ENCODE data around the gene BLID.

BLID gene

GRCh38 chr11:122082205-122082604, 33.8 kb downstream of the BLID start:
- no peak for DNase-seq (ENCODE audit: low read depth, low spot score)

GRCh38 chr11:122081073-122081472, 34.9 kb downstream of the BLID start:
- no peak for DNase-seq (ENCODE audit: low read depth, low spot score)

GRCh38 chr11:122077459-122077858, 38.6 kb downstream of the BLID start:
- DNase-seq (ENCODE audit: low read depth, low spot score), result no peak

GRCh38 chr11:122076512-122077120, 39.4 kb downstream of the BLID start:
- DNase-seq (ENCODE audit: low read depth, low spot score), result no peak

- no peak for DNase-seq (ENCODE audit: low read depth, low spot score)
Observed at GRCh38 chr11:122075016-122075415, 41.0 kb downstream of the BLID start.

GRCh38 chr11:122074022-122074421, 42.0 kb downstream of the BLID start:
- no peak for DNase-seq (ENCODE audit: low read depth, low spot score)

- no peak for DNase-seq (ENCODE audit: low read depth, low spot score)
Observed at GRCh38 chr11:122071709-122072202, 44.3 kb downstream of the BLID start.

- DNase-seq (ENCODE audit: low read depth, low spot score), result no peak
Observed at GRCh38 chr11:122069707-122070360, 46.2 kb downstream of the BLID start.

GRCh38 chr11:122068837-122069236, 47.2 kb downstream of the BLID start:
- no peak for DNase-seq (ENCODE audit: low read depth, low spot score)

GRCh38 chr11:122068141-122068540, 47.9 kb downstream of the BLID start:
- DNase-seq (ENCODE audit: low read depth, low spot score), result no peak
